ENCODE data around the gene FKBP9.
A peak's percentile ranks its signal among the peaks of the same experiment; 100 is the strongest.

FKBP9 gene

DNA sequence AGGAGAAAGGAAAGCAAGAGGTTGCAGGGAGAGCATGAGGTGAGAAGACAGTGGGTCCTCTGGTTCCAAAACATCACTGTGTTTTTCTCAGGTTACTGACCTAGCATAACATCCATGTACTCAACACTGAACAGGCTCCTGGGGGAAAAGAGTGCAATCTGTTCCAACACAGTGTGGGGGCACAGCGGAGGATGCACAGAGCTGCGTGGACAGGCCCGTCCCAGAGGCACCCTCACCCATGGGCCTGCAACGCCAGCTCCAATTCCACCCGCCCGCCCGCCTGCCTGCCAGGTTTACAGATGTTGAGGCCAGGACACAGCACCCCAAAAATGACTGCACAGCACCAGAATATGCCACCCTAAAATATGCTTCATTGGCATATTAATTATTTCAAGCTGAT is 26.9 kb upstream of the FKBP9 start:
- H3K9me3 ChIP-seq (ENCODE audit: control insufficient read depth, low read length) = no peaks in the 10 kb centered on the region
- no peak overlapping the region for H3K4me3 ChIP-seq (ENCODE audit: insufficient read depth, low read depth, low read length, poor library complexity, severe bottlenecking)
- no peaks in the 10 kb centered on the region for H3K27me3 ChIP-seq (replicated peaks; ENCODE audit: control insufficient read depth, insufficient read depth, low read length, poor library complexity, severe bottlenecking)
- H3K27ac ChIP-seq (ENCODE audit: insufficient read depth, low read length, poor library complexity, severe bottlenecking) = no peak overlapping the region
- H3K4me1 ChIP-seq (ENCODE audit: control insufficient read depth, insufficient read depth, low read length, poor library complexity, severe bottlenecking) = no peaks in the 10 kb centered on the region
- H3K36me3 ChIP-seq (ENCODE audit: control insufficient read depth, insufficient read depth, low read length) = peaks cover 3% of the 10 kb centered on the region
- DNase-seq = no peak

DNA sequence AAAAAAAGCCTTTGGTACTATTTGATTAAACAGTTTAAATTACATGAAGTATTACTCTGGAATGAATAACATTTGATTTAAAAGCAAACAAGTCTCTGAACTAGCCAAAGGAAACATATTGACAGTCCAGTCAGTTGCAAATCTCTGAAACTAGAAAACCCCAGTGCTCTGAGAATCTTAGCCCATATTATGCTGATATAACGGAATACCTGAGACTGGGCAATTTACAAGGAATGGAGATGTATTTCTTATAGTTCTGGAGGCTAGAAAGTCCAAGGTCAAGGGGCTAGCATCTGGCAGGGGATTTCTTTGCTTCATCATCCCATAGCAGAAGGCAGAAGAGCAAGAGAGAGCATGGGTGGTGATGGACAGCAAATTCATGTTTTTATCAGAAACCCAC is 21.7 kb upstream of the FKBP9 start:
- DNase-seq = no peak
- Histone ChIP-seq H3K9me3 (ENCODE audit: control insufficient read depth, low read length) (no peaks in the 10 kb centered on the region), H3K27ac (ENCODE audit: insufficient read depth, low read length, poor library complexity, severe bottlenecking) (no peak overlapping the region), H3K4me3 (ENCODE audit: insufficient read depth, low read depth, low read length, poor library complexity, severe bottlenecking) (no peak overlapping the region), H3K36me3 (ENCODE audit: control insufficient read depth, insufficient read depth, low read length) (peaks cover 3% of the 10 kb centered on the region), H3K4me1 (ENCODE audit: control insufficient read depth, insufficient read depth, low read length, poor library complexity, severe bottlenecking) (no peaks in the 10 kb centered on the region), H3K27me3 (replicated peaks; ENCODE audit: control insufficient read depth, insufficient read depth, low read length, poor library complexity, severe bottlenecking) (no peaks in the 10 kb centered on the region)

DNA sequence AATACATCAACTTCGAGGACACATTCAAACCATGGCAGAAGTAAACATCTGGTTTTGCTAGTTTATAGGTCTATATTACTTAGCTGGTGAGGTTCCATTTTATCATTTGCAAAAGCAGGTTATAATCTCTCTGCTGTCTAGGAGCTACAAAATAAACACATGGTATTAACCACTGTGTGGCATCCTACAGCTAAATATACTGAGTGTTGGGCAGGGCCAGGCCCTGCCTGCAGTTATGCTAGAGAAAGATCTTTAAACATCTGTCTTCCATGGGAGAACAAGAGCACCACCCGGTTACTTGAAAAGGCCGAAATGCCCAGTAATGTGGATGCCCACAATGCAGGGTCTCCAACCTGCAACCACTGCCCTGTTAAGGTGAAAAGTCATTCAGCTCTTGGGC is 20.6 kb upstream of the FKBP9 start:
- Histone ChIP-seq H3K27ac (ENCODE audit: insufficient read depth, low read length, poor library complexity, severe bottlenecking) (no peak overlapping the region), H3K4me1 (ENCODE audit: control insufficient read depth, insufficient read depth, low read length, poor library complexity, severe bottlenecking) (peaks cover under 1% of the 10 kb centered on the region)
- no peak for DNase-seq

DNA sequence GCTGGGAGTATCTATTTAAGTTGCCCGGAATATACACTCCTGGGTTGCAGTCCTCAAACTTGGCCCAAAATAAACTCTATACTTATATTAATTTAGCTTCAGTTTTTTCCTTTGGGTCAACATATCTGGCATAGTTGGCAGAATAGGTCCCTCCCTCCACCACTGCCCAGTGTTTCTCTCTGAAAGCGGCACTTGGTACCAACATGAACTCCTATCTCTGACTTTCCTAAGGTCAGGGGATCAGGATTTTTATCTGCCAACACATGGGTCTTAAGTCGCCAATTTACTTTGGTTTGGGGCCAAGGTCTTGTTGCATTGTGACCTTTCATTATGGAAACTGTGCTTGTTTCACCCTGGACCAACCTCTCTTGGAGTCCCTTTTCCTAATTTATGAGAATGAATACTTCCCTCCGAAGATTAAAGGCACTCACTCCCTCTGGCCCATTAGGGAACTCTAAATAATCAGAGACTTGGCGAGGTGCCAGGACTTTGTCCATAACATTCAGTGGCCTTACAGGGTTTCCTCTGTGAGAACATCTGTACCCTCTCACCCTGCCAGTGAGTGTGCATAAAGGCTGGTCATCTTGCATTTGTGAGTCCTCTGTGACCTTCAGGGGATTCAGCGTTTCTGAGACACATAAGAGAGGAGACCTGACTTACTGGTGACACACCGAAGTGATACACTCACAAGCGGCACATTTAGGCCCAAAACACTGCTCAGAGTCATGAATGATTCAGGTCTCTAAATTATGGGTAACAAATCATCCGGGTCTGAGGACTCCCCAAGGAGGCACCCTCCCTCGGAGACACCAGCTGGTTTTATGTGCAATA is 19.7 kb upstream of the FKBP9 start:
- no peaks in the 10 kb centered on the region for H3K9me3 ChIP-seq (ENCODE audit: control insufficient read depth, low read length)
- no peak overlapping the region for H3K27ac ChIP-seq (ENCODE audit: insufficient read depth, low read length, poor library complexity, severe bottlenecking)
- no peak for DNase-seq
- H3K27me3 ChIP-seq (replicated peaks; ENCODE audit: control insufficient read depth, insufficient read depth, low read length, poor library complexity, severe bottlenecking) = no peaks in the 10 kb centered on the region
- no peaks in the 10 kb centered on the region for H3K36me3 ChIP-seq (ENCODE audit: control insufficient read depth, insufficient read depth, low read length)
- H3K4me1 ChIP-seq (ENCODE audit: control insufficient read depth, insufficient read depth, low read length, poor library complexity, severe bottlenecking) = peaks cover 7% of the 10 kb centered on the region
- H3K4me3 ChIP-seq (ENCODE audit: insufficient read depth, low read depth, low read length, poor library complexity, severe bottlenecking) = no peak overlapping the region

More for the DNA sequence above, 20.6 kb upstream of the FKBP9 start:
- Histone ChIP-seq H3K4me3 (ENCODE audit: insufficient read depth, low read depth, low read length, poor library complexity, severe bottlenecking) (no peak overlapping the region), H3K27me3 (replicated peaks; ENCODE audit: control insufficient read depth, insufficient read depth, low read length, poor library complexity, severe bottlenecking) (no peaks in the 10 kb centered on the region), H3K36me3 (ENCODE audit: control insufficient read depth, insufficient read depth, low read length) (peaks cover 2% of the 10 kb centered on the region), H3K9me3 (ENCODE audit: control insufficient read depth, low read length) (no peaks in the 10 kb centered on the region)

DNA sequence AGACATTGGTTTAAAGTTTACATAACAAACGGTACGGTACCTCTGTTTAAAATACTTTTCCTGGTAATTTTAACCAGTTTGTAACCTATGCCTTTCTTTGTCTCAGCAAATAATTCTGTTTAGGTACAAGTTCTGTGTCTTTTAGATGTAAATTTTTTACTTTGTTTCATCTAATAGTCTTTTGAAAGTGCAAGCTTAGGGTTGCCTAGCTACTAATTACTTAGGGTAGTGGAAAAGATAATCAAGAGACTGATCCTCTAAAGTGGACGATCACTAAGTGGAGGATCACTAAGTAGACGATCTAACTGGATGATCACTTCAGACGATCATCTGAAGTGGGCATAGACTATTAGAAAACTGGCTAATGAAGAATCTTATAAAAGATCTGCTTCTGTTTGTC is 16.1 kb upstream of the FKBP9 start:
- H3K36me3 ChIP-seq (ENCODE audit: control insufficient read depth, insufficient read depth, low read length) = no peaks in the 10 kb centered on the region
- H3K27me3 ChIP-seq (replicated peaks; ENCODE audit: control insufficient read depth, insufficient read depth, low read length, poor library complexity, severe bottlenecking) = no peaks in the 10 kb centered on the region
- H3K4me1 ChIP-seq (ENCODE audit: control insufficient read depth, insufficient read depth, low read length, poor library complexity, severe bottlenecking) = peaks cover 7% of the 10 kb centered on the region
- no peak overlapping the region for H3K27ac ChIP-seq (ENCODE audit: insufficient read depth, low read length, poor library complexity, severe bottlenecking)
- no peak overlapping the region for H3K4me3 ChIP-seq (ENCODE audit: insufficient read depth, low read depth, low read length, poor library complexity, severe bottlenecking)
- no peak for DNase-seq
- H3K9me3 ChIP-seq (ENCODE audit: control insufficient read depth, low read length) = no peaks in the 10 kb centered on the region

DNA sequence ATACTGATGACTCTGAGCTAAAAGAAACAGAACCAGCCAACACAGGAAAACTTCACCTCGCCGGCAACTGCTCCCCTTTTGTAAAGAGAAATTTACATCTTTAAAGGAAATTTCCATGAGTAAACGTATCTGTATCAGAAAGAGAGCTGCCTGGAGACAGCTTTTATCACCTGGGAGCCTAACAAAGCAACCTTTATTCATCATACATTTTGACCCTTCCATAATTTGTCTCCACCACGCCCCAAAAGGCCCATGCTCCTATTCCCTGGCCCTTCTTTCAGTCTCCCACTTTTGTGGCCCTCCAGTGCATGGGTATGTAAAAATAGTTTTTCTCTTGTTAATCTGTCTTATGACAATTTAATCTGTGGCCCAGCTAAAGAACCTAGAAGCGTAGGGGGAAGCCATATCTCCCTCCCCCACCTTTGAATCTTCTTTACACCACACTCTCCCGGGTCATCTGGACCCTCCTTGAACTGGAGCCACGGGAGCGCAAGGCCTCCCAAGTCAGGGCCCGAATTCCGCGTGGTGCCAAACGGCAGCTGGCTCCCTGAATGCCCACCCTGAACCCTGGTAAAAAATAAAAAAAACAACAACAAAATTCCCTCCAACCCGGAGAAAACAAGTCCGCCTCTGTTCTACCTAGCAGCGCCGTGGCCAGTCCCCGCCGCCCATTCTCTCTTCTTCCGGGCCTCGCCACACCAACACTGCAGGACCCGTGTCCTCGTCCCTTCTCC is 15.4 kb upstream of the FKBP9 start:
- no peak for DNase-seq

DNA sequence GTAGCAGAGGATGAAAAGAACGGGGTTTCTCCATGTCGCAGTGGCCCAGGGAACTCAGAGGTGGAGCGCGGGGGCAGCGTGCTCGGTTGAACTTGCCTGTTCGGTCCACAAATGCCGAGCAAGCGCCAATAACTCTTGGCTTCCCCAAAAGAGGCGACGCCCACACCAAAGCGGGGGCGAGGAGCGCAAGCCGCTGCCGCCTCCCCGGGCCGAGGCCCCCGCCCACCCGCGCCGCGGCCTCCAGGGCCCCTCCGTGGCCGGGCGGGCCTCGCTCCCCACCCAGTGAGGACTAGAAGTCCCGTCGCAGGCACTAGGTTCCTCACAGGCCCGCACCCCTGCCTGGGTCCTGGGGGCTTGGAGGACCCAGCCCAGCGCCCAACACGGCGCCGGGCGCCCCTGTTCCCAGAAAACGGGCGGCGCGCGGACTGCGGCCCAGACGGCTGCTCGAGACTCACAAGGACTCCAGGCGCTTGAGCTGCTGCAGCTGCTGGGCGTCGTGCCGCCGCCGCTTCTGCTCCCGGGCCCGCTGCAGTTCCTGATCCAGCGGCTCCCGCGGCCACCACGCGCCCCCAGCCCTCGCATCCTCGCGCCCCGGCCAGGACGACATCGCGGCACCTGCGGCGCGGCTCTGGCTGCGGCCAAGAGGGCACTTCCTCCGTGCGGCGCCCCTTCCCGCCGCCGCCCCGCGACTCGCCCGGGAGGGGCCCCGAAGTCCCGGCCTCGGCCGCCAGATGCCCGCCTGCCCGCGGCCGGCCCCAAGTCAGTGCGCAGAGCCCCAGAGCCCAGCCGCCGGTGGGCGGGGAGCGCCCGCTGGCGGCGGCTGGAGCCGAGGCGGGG is 14.6 kb upstream of the FKBP9 start:
- H3K4me3 ChIP-seq (ENCODE audit: insufficient read depth, low read depth, low read length, poor library complexity, severe bottlenecking) = peak overlapping the region; percentile 86
- H3K27ac ChIP-seq (ENCODE audit: insufficient read depth, low read length, poor library complexity, severe bottlenecking) = peak overlapping the region; percentile 11
- peaks cover 7% of the 10 kb centered on the region for H3K4me1 ChIP-seq (ENCODE audit: control insufficient read depth, insufficient read depth, low read length, poor library complexity, severe bottlenecking)
- H3K9me3 ChIP-seq (ENCODE audit: control insufficient read depth, low read length) = no peaks in the 10 kb centered on the region
- H3K27me3 ChIP-seq (replicated peaks; ENCODE audit: control insufficient read depth, insufficient read depth, low read length, poor library complexity, severe bottlenecking) = no peaks in the 10 kb centered on the region
- peak; percentile 34 to 47 (median 36) for DNase-seq
- no peaks in the 10 kb centered on the region for H3K36me3 ChIP-seq (ENCODE audit: control insufficient read depth, insufficient read depth, low read length)

More for the DNA sequence above, 15.4 kb upstream of the FKBP9 start:
- Histone ChIP-seq H3K9me3 (ENCODE audit: control insufficient read depth, low read length) (no peaks in the 10 kb centered on the region), H3K36me3 (ENCODE audit: control insufficient read depth, insufficient read depth, low read length) (no peaks in the 10 kb centered on the region), H3K27ac (ENCODE audit: insufficient read depth, low read length, poor library complexity, severe bottlenecking) (peak overlapping the region; percentile 11), H3K27me3 (replicated peaks; ENCODE audit: control insufficient read depth, insufficient read depth, low read length, poor library complexity, severe bottlenecking) (no peaks in the 10 kb centered on the region), H3K4me3 (ENCODE audit: insufficient read depth, low read depth, low read length, poor library complexity, severe bottlenecking) (peak overlapping the region; percentile 86), H3K4me1 (ENCODE audit: control insufficient read depth, insufficient read depth, low read length, poor library complexity, severe bottlenecking) (peaks cover 7% of the 10 kb centered on the region)

DNA sequence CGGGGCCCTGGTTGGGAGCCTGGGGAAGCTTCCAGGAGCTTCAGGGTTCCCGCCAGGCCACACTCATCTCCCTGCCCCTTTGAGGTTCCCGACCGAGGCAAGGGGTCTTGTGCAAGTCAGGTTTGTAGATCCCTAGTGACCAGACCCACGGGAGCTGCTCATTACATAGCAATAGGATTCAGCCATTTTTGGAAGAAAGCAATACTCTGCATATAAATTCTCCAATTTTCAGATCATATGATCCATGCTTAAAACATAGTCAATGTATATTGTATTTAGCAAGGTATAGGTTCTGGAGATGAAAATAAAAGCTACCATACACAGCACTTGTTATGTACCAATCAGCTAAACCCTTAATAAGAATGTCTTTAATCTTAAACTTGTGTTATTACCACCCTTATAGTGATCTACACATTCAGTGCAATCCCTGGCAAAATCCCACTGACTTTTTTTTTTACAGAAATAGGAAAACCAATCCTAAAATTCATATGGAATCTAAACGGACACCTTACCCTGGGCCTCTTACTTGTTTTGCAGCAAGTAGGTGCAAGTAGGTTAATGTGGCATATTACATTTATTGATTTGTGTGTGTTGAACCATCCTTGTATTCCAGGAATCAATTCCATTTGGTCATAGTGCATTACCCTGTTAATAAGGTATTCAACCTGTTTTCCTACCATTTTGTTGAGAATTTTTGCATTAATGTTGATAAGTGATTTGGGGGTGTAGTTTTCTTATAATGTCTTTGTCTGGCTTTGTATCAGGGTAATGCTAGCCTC is 13.8 kb upstream of the FKBP9 start:
- no peaks in the 10 kb centered on the region for H3K9me3 ChIP-seq (ENCODE audit: control insufficient read depth, low read length)
- no peak overlapping the region for H3K27ac ChIP-seq (ENCODE audit: insufficient read depth, low read length, poor library complexity, severe bottlenecking)
- H3K27me3 ChIP-seq (replicated peaks; ENCODE audit: control insufficient read depth, insufficient read depth, low read length, poor library complexity, severe bottlenecking) = no peaks in the 10 kb centered on the region
- H3K4me1 ChIP-seq (ENCODE audit: control insufficient read depth, insufficient read depth, low read length, poor library complexity, severe bottlenecking) = peaks cover 7% of the 10 kb centered on the region
- no peak for DNase-seq
- peak overlapping the region; percentile 86 for H3K4me3 ChIP-seq (ENCODE audit: insufficient read depth, low read depth, low read length, poor library complexity, severe bottlenecking)
- no peaks in the 10 kb centered on the region for H3K36me3 ChIP-seq (ENCODE audit: control insufficient read depth, insufficient read depth, low read length)

DNA sequence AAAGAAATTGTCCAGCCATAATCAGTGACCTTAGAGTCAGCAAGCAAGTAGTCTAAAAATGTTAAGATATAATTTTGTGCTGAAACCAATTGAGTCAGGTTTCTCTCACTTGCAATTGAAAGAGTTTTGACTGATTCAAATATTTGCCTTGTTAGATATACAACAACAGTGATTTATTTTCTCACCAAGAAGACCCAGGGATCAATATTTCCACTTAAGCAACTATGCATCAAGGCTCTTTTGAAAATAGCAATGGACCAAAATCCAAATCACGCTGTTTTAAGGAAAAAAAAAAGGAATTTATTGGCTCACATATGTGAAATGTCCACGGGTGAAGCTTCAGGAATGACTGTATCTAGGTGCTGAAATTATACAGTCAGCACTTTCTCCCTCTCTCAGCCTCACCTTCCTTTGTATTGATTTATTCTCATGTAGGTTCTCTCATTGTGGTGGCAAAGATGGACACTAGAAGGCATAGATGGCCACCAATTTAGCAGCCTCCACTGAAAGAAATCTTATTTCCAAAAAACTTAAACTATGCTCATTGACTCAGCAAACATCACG is 9.7 kb upstream of the FKBP9 start:
- Histone ChIP-seq H3K9me3 (ENCODE audit: control insufficient read depth, low read length) (no peaks in the 10 kb centered on the region), H3K27ac (ENCODE audit: insufficient read depth, low read length, poor library complexity, severe bottlenecking) (no peak overlapping the region)
- no peak for DNase-seq

More for the DNA sequence above, 9.7 kb upstream of the FKBP9 start:
- Histone ChIP-seq H3K4me3 (ENCODE audit: insufficient read depth, low read depth, low read length, poor library complexity, severe bottlenecking) (no peak overlapping the region), H3K4me1 (ENCODE audit: control insufficient read depth, insufficient read depth, low read length, poor library complexity, severe bottlenecking) (no peaks in the 10 kb centered on the region), H3K27me3 (replicated peaks; ENCODE audit: control insufficient read depth, insufficient read depth, low read length, poor library complexity, severe bottlenecking) (no peaks in the 10 kb centered on the region), H3K36me3 (ENCODE audit: control insufficient read depth, insufficient read depth, low read length) (no peaks in the 10 kb centered on the region)
